GM21515 (cell line): Measurements from ENCODE around the gene SRRD.
"Not testable (repeated sequence)": the region's sequence is repeated elsewhere in the genome, so short reads cannot be mapped to it uniquely, and the experiment has no call there.

Source experiments
- ATAC-seq: cut with Tn5 transposase; IDR thresholded peaks from one replicate; pipeline ENCODE4 v1.9.1; 2021; ENCODE audit not compliant: unreplicated experiment

Gene SRRD

DNA sequence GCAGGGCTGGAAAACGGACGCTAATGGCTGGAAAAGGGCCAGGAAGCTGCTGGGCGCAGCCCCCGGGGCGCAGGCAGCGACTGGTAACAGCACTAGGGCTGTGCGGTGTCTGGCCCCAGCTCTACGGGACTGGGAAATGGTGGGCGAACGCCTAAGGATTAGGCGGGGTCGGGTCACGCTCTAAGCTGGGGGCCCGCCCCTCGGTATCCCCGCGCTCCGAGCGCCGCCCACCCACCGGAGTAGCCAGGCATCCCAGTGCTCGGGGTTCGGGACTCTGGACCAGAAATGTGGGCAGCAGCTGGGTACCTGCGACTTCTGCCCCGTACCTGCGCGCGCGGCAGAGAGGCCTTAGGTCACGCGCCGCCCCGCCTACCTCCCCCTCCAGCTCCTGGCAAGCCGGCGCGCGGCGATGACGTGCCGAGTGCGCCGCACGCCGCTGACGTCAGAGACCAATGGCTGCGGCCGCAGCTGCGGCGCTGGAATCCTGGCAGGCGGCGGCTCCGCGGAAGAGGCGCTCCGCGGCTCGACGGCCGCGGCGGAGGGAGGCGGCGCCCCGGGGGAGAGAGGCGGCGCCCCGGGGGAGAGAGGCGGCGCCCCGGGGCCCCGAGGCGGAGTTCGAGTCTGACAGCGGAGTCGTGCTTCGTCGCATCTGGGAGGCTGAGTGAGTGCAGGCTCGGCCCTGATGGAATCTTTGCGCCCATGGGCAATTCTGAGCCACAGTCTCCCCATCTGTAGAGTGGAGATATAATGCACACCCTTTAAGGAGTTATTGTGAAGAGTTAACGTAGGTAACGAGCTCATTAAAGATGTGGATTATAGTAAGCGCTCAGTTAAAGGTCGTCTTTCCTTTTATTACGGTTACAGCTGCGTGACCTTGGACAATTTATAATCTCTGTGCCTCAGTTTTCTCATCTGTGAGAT lies at the start of gene SRRD, which contains the start of gene HPS4:
Gene SRRD (plus strand): TSS at position 439 of the 921 bp plus-strand sequence. CDS start 14 bp downstream, at position 453.
Gene HPS4 (minus strand): TSS at position 345 of the 921 bp plus-strand sequence. CDS start 2,021 bp downstream, outside the sequence.
- peak; percentile 62 for ATAC-seq

DNA sequence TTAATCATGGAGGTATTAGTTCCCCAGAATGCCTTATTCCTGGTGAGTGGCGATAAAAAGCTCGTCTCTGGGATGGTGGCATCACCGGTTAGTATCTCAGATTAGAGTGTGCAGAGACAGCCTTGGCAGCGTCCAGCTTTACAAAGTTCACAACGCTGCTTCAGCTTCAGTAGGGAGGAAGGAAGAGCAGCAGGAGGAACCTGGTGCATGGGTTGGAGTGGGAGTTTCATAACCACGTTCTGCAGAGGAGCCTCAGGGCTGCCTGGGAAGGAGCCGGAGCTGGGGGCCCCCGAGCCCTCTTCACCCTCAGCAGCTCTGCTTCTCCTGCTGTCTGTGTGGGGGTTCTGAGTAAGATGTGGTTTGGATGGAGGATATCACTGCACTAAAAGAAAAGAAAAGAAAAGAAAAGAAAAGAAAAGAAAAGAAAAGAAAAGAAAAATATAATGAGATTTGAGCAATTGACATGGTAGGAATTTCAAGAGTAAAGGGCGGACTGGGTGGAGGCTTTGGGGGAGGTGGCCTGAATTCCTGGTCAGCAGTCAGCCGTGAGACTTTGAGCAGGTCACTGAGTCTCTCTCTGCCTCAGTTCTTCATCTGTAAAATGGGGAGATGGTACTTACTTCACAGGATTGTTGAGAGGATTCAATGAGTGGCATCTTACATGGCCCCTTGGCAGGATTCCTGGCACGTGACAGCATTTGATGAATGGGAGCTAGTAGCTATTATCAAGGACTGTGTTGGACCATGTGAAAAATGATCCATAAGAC lies 48.2 kb upstream of the SRRD start:
- ATAC-seq, result no peak

- ATAC-seq, result no peak
Measured at GRCh38 chr22:26436903-26437515, 46.7 kb upstream of the SRRD start.

DNA sequence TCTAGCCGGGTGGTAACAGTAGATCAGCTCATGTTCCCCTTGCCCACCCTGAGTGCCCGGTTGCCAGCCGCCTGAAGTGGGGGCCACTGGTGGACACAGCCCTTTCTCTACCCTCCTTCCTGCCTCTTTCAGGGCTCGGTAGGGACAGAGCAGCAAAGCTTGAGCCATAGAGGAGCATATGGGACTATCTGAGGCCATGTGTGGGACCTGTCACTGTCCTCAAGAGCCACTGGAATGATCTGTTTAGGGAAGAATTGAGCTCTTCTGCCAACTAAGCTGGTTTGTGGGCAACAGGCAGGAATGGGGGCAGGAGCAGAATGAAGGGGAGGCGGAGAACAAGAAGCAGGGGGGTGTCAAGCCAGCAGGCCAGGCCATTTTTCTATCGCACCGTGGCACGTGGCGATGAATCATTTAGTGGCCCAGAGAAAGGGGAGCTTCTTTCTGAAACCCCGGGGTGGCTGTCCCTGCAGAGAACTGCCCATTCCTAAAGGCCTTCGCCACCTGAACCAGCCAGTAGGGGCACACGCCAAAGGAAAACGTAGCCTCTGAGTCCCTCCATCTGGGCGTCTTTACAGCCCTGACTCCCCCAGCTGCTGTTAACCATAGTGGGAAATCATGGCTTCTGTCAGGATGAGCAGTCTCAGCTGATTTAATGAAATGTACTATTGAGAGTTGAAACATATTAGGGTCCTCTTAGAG lies 45.8 kb upstream of the SRRD start:
- ATAC-seq, result no peak

GRCh38 chr22:26438776-26439175 lies 44.9 kb upstream of the SRRD start:
- ATAC-seq, result not testable (repeated sequence)

GRCh38 chr22:26439559-26439958 lies 44.1 kb upstream of the SRRD start:
- ATAC-seq, result no peak

DNA sequence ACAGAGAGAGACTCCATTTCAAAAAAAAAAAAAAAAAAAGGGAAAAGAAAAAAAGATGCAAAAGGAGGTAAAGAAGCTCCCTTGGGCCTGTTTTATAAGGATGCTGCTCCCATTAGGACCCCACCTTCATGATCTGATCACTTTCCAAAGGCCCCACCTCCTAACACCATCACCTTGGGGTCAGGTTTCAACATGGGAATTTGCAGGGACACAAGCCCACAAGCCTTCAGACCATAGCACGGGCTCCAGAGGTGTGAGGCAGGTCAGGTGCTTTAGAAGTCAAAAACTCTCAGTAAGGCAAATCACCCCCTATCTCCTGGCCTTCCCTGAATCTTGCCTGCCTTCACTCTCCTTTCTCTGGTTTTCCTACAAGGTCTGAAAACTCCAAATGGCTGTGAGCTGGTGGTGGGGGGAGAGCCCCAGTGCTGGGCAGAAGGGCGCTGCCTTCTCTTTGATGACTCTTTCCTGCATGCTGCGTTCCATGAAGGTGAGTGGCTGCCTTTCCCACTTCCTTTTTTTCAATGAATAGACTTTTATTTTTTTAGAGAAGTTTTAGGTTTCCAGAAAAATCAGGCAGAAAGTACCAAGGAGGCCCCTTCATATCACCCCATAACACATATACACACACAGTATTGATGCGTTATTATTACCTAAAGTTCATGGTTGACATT lies 41.5 kb upstream of the SRRD start:
- no peak for ATAC-seq

DNA sequence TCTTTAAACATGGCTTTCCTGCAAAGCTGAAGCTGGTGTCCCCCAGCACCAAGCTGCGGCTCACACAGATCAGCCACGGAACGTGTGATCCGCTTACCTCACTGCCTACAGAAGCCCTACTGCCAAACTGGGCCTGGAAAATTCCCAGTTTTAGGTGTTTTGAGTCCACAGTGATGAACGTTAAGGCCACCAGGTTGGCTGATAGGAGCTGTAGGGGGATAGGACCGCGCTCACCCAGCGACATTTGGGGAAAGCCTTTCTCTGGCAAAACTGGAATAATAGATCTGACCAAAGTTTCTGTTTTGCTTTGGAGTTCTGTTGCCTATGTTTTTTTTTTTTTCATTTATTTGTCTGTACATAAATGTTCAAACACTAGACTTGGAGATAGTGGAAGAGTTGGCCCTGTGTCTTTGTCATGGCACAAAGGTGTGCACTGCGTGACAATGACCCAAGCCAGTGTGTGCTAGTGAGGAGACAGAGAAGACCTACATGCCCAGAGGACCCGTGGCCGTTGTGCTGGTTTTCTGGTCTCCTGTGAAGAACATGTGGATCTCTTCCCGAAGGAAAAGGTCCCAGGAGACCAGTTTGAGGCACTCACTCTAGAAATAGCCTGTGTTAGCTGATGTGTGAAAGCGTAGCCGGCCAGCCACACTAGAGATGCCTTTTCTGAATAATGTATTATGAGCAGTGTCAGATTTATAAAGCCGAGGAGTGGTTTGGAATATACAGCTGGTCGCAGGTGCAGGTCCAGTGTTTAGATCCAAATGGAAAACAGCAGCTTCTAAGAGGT lies 39.6 kb upstream of the SRRD start:
- no peak for ATAC-seq

DNA sequence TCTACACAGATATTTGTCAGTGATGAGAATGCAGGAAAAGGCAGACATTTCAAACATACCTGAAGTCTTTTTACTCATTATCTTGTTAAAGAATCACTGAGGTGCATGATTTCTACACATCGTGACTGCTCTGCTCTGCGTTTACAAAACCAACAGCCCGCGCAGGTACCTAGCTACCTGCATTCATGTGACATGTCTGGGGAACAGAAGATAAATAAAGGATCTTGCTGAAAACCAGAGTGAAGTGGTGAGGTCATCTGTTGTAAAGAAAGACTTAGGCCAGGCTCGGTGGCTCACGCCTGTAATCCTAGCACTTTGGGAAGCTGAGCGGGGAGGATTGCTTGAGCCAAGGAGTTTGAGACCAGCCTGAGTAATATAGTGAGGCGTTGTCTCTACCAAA lies 38.9 kb upstream of the SRRD start:
- ATAC-seq, result no peak

GRCh38 chr22:26445577-26446275 lies 38.0 kb upstream of the SRRD start:
- ATAC-seq, result no peak

- ATAC-seq, result no peak
Measured at GRCh38 chr22:26446808-26447515, 36.7 kb upstream of the SRRD start.

DNA sequence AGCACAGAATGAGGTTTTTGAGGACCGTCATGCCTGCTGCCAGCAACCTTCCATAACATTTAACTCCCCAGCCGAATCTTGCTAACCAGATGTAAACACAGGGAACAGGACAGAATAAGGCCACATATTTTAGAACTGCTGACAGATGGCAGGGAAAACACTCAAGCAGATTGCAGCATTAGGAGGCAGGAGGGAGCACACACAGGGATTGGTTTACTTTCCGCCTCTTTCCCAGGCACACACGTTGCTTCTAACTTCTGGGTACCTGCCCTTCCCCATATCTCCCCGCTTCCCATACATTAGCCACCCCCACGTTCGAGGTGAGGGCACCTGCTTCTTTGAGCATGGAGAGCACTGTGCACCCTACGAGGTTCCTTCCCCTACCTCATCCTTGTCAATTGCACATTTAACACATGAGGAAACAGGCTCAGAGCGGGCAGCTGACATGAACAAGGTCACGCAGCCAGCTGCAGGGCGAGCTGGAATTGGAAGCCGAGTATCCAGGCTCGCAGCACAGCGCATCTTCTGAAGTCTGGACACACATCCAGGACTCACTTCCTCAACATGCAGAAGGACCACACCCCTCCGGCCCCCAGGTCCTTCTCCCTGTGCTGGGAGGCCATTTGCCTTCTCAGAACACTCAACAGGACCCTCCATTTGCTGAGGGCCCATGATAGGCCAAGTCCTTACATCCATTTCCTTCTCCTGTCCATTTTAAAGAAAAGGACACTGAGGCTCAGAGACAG lies 35.9 kb upstream of the SRRD start:
- ATAC-seq, result no peak

GRCh38 chr22:26448334-26448733 lies 35.3 kb upstream of the SRRD start:
- ATAC-seq, result no peak

DNA sequence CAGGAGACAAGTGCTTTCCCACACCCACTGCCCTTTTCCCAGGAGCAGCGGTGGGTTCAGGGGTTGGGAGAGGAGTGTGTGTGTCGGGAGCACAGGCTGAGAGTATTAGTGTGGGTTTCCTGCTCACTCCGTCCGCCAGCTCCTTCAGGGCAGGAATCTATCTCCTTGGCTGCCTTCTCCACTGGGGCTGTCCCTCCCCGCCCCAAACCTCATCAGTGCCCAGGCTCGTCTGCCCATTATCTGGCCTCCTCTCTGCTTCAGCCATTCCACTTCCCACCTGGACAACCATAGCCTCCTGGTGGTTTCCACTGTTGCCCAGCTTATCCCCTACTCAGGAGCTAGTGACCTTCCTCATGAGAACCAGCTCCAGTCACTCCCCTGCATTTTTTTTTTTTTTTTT lies 34.7 kb upstream of the SRRD start:
- no peak for ATAC-seq

DNA sequence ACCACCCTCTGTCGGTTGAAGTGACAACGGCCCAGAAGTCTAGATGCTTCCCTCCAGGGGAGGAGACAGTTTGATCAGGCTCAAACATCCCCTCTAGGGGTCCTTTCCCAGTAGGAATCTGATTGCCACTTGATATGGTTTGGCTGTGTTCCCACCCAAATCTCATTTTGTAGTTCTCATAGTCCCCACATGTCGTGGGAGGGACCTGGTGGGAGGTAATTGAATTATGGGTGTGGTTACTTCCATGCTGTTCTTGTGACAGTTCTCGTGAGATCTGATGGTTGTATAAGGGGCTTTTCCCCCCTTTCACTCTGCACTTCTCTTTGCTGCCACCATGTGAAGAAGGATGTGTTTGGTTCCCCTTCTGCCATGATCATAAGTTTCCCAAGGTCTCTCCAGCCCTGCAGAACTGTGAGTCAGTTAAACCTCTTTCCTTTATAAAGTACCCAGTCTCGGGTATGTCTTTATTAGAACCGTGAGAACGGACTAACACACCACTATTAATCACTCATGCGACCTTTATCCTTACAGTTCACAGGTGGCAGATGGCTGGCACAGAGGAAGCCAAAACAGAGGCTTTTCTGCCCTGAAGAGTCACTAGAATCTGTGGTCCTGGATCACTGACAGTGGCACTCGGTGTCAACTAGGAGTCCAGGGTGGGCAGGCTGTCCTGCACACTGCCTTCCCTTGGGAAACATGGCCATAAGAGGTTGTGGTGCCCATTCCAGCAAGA lies 33.1 kb upstream of the SRRD start:
- ATAC-seq, result no peak

GRCh38 chr22:26452236-26453016 lies 31.3 kb upstream of the SRRD start:
- no peak for ATAC-seq
